ENCODE measurements around the gene ATP6V0B. TPM values are rescaled to one million over a fixed set of nuclear protein-coding genes. Genes with fewer than 3 reads are reported as not detected.
A peak's percentile ranks its signal among the peaks of the same experiment; 100 is the strongest.

Gene ATP6V0B
- total RNA-seq, 1 donor from 2014 or later: 123 TPM

DNA sequence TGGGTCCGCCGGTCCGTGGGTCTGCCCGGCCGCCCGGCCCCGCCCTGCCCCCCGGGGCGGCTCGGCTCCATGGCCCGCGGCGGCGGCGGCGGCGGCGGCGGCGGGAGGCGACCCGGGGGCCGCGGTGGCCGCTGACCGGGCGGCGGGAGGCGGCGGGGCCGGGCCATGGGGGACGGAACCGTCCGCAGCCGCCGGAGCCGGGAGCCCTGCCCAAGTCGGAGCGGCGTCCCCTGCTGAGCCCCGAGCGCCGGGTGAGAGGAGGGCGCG lies 4.4 kb downstream of the ATP6V0B start:
- TF ChIP-seq, protein P1, sequence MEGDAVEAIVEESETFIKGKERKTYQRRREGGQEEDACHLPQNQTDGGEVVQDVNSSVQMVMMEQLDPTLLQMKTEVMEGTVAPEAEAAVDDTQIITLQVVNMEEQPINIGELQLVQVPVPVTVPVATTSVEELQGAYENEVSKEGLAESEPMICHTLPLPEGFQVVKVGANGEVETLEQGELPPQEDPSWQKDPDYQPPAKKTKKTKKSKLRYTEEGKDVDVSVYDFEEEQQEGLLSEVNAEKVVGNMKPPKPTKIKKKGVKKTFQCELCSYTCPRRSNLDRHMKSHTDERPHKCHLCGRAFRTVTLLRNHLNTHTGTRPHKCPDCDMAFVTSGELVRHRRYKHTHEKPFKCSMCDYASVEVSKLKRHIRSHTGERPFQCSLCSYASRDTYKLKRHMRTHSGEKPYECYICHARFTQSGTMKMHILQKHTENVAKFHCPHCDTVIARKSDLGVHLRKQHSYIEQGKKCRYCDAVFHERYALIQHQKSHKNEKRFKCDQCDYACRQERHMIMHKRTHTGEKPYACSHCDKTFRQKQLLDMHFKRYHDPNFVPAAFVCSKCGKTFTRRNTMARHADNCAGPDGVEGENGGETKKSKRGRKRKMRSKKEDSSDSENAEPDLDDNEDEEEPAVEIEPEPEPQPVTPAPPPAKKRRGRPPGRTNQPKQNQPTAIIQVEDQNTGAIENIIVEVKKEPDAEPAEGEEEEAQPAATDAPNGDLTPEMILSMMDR (IDR thresholded peaks at IDR 0.05): no peak
- Mint-ChIP-seq H3K9me3 (ENCODE audit: low read depth) (no peaks in the 10 kb centered on the region), H3K36me3 (ENCODE audit: low read depth) (peaks cover 35% of the 10 kb centered on the region), H3K4me1 (ENCODE audit: low read depth) (peaks cover 58% of the 10 kb centered on the region), H3K4me3 (ENCODE audit: unreplicated experiment) (no peak overlapping the region), H3K27me3 (ENCODE audit: low read depth) (no peaks in the 10 kb centered on the region), H3K27ac (ENCODE audit: unreplicated experiment) (no peak overlapping the region)
- DNase-seq (ENCODE audit: low spot score): no peak

DNA sequence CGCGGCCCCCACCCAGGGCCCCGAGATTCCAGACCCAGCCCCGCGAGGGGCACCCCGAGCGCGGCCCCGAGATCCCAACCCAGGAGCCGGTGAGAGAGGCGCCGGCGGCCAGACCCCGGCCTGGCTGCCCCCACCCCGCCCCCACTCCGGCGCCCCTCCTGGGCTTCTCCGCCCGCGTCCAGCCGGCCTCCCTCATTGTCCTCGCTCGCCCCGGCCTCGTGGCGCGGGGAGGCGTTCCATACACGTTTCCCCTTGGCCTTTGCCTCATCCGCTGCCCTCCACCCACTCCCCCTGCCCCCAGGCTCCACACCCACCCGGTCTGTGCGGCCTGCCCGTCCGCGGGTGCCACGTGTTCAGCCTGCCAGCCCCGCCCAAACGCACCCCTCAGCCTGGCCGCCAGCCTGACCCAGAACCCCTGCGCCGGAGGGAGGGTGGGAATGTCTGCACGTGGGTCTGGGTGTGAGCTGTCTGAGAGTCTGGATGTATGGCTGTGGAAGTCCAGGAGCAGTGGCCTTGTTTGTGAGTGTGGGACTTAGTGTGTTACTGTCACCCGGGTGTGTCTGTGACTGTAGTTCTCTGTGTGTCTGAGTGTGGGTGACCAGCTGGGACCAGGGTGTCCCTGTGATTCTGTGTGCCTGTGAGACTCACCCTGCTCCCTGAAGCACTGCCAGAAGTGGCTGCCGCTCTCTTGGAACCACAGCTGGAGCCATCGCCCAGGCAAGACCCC lies 4.9 kb downstream of the ATP6V0B start:
- Mint-ChIP-seq H3K4me3 (ENCODE audit: unreplicated experiment) (peak overlapping the region; percentile 91), H3K4me1 (ENCODE audit: low read depth) (peaks cover 56% of the 10 kb centered on the region), H3K36me3 (ENCODE audit: low read depth) (peaks cover 38% of the 10 kb centered on the region), H3K9me3 (ENCODE audit: low read depth) (no peaks in the 10 kb centered on the region), H3K27ac (ENCODE audit: unreplicated experiment) (peak overlapping the region; percentile 90), H3K27me3 (ENCODE audit: low read depth) (no peaks in the 10 kb centered on the region)
- TF ChIP-seq, protein P1 (IDR thresholded peaks at IDR 0.05): no peak
- DNase-seq (ENCODE audit: low spot score): no peak

DNA sequence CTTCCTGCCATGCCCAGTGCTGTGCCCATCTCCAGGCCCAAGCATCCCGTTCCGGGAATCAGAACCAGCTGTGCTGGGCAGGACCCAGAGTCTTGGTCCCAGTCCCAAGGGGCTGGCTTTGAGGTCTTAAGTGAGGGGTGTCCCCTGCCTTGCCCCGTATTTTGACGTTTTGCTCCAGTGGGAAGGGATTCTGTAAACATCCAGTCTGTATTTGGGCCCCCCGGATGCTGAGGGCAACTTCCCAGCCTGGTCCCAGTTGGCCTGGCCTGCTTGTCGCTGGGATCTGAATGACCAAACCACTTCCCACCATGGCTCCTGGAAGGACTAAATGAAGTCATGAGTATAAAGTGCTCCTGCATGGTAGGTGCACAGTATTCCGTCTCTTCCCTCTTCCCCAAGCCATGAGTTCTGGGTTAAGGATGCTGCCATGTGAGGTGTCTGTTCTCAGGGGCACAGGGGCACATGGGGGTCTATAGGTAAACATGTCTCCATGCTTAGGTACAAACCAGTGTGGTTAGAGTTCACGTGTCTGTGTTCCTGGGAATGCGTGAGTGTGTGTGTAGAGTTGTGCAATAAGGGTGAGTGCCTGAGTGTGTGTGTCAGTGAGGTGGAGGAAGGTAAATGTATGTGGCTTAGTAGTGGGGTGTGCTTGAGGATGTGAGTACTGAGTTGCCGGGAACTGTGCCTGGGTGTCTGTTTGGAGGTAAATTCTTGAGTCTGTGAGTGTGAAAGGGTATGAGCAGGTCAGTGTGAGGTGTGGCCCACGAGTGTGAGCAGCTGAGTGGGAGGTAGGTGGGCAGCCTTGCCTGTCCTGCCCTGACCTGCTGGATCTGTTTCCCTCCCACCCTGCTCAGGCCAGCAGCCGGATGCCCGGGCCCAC lies 5.7 kb downstream of the ATP6V0B start:
- H3K4me3 Mint-ChIP-seq (ENCODE audit: unreplicated experiment): peak overlapping the region; percentile 91
- H3K4me1 Mint-ChIP-seq (ENCODE audit: low read depth): peaks cover 56% of the 10 kb centered on the region
- H3K27ac Mint-ChIP-seq (ENCODE audit: unreplicated experiment): peak overlapping the region; percentile 90
- H3K36me3 Mint-ChIP-seq (ENCODE audit: low read depth): peaks cover 40% of the 10 kb centered on the region
- TF ChIP-seq, protein P1 (IDR thresholded peaks at IDR 0.05): no peak
- H3K9me3 Mint-ChIP-seq (ENCODE audit: low read depth): no peaks in the 10 kb centered on the region
- DNase-seq (ENCODE audit: low spot score): no peak
- no peaks in the 10 kb centered on the region for H3K27me3 Mint-ChIP-seq (ENCODE audit: low read depth)

DNA sequence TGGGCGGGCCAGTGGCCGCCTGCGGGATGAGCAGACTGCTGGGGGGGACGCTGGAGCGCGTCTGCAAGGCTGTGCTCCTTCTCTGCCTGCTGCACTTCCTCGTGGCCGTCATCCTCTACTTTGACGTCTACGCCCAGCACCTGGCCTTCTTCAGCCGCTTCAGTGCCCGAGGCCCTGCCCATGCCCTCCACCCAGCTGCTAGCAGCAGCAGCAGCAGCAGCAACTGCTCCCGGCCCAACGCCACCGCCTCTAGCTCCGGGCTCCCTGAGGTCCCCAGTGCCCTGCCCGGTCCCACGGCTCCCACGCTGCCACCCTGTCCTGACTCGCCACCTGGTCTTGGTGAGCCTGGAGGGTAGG lies 6.4 kb downstream of the ATP6V0B start:
- H3K9me3 Mint-ChIP-seq (ENCODE audit: low read depth): no peaks in the 10 kb centered on the region
- no peak overlapping the region for H3K27ac Mint-ChIP-seq (ENCODE audit: unreplicated experiment)
- H3K4me3 Mint-ChIP-seq (ENCODE audit: unreplicated experiment): peak overlapping the region; percentile 91
- peaks cover 43% of the 10 kb centered on the region for H3K36me3 Mint-ChIP-seq (ENCODE audit: low read depth)
- DNase-seq (ENCODE audit: low spot score): no peak
- peaks cover 51% of the 10 kb centered on the region for H3K4me1 Mint-ChIP-seq (ENCODE audit: low read depth)
- H3K27me3 Mint-ChIP-seq (ENCODE audit: low read depth): no peaks in the 10 kb centered on the region
- TF ChIP-seq, protein P1 (IDR thresholded peaks at IDR 0.05): no peak

DNA sequence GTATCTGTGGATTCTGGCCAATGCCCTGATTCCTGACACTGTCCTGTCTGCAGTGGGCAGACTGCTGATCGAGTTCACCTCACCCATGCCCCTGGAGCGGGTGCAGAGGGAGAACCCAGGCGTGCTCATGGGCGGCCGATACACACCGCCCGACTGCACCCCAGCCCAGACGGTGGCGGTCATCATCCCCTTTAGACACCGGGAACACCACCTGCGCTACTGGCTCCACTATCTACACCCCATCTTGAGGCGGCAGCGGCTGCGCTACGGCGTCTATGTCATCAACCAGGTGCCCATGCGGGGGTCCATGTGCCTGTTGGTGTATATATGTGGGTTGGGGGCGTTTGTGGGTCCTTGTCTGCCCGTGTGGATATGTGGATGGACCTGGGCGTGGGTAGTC lies 6.9 kb downstream of the ATP6V0B start:
- H3K27me3 Mint-ChIP-seq (ENCODE audit: low read depth): no peaks in the 10 kb centered on the region
- DNase-seq (ENCODE audit: low spot score): no peak
- H3K27ac Mint-ChIP-seq (ENCODE audit: unreplicated experiment): peak overlapping the region; percentile 33
- H3K36me3 Mint-ChIP-seq (ENCODE audit: low read depth): peaks cover 44% of the 10 kb centered on the region
- H3K9me3 Mint-ChIP-seq (ENCODE audit: low read depth): no peaks in the 10 kb centered on the region
- peaks cover 45% of the 10 kb centered on the region for H3K4me1 Mint-ChIP-seq (ENCODE audit: low read depth)
- TF ChIP-seq, protein P1 (IDR thresholded peaks at IDR 0.05): no peak
- H3K4me3 Mint-ChIP-seq (ENCODE audit: unreplicated experiment): no peak overlapping the region

All from chondrocyte (in vitro differentiated cells).